ENCODE results near the gene ADAMTS12. TPM values are rescaled to one million over a fixed set of nuclear protein-coding genes. Genes with fewer than 3 reads are reported as not detected.
"Not testable (repeated sequence)": the region's sequence is repeated elsewhere in the genome, so short reads cannot be mapped to it uniquely, and the experiment has no call there.

The ADAMTS12 gene
- polyA plus RNA-seq, 4 donors, result 0.37 to 2.8 (median 0.54) TPM; not detected in 1

- H3K27me3 ChIP-seq (ENCODE audit: control insufficient read depth in 3 of 3, insufficient read depth in 3 of 3, low read length in 3 of 3), result no peaks in the 10 kb centered on the region
- 76 to 91% (median 89%) methylated on average over 3 of the region's 3 CpGs for WGBS, 3 donors
- DNase-seq, result no peak
- no peak overlapping the region for H3K27ac ChIP-seq (ENCODE audit: low read depth in 1 of 3, low read length in 2 of 3)
- no peak overlapping the region for H3K4me3 ChIP-seq (ENCODE audit: low read depth in 1 of 3, low read length in 3 of 3)
- no peaks in the 10 kb centered on the region for H3K4me1 ChIP-seq (ENCODE audit: control insufficient read depth in 3 of 3, insufficient read depth in 2 of 3, low read depth in 1 of 3, low read length in 2 of 3)
- H3K9me3 ChIP-seq (ENCODE audit: control insufficient read depth in 2 of 2, insufficient read depth in 1 of 2, low read depth in 1 of 2, low read length in 1 of 2), result no peaks in the 10 kb centered on the region
- FAIRE-seq, result no peak
- H3K36me3 ChIP-seq (ENCODE audit: control insufficient read depth in 3 of 3, insufficient read depth in 2 of 3, low read depth in 1 of 3, low read length in 3 of 3), result no peaks in the 10 kb centered on the region
These were observed 11.5 kb downstream of the ADAMTS12 start for GRCh38 chr5:33880319-33880718.

- FAIRE-seq (no peak), DNase-seq (no peak)
- Histone ChIP-seq H3K9me3 (ENCODE audit: control insufficient read depth in 2 of 2, insufficient read depth in 1 of 2, low read depth in 1 of 2, low read length in 1 of 2) (no peaks in the 10 kb centered on the region), H3K27me3 (ENCODE audit: control insufficient read depth in 3 of 3, insufficient read depth in 3 of 3, low read length in 3 of 3) (no peaks in the 10 kb centered on the region), H3K4me1 (ENCODE audit: control insufficient read depth in 3 of 3, insufficient read depth in 2 of 3, low read depth in 1 of 3, low read length in 2 of 3) (no peaks in the 10 kb centered on the region), H3K4me3 (ENCODE audit: low read depth in 1 of 3, low read length in 3 of 3) (no peak overlapping the region), H3K36me3 (ENCODE audit: control insufficient read depth in 3 of 3, insufficient read depth in 2 of 3, low read depth in 1 of 3, low read length in 3 of 3) (no peaks in the 10 kb centered on the region), H3K27ac (ENCODE audit: low read depth in 1 of 3, low read length in 2 of 3) (no peak overlapping the region)
- 55 to 69% (median 60%) methylated on average over 4 of the region's 4 CpGs for WGBS, 3 donors
These were observed 14.3 kb downstream of the ADAMTS12 start for GRCh38 chr5:33877449-33877848.

GRCh38 chr5:33867241-33867640, 24.5 kb downstream of the ADAMTS12 start:
- FAIRE-seq, result no peak
- Histone ChIP-seq H3K27ac (ENCODE audit: low read depth in 1 of 3, low read length in 2 of 3) (no peak overlapping the region), H3K36me3 (ENCODE audit: control insufficient read depth in 3 of 3, insufficient read depth in 2 of 3, low read depth in 1 of 3, low read length in 3 of 3) (no peaks in the 10 kb centered on the region), H3K27me3 (ENCODE audit: control insufficient read depth in 3 of 3, insufficient read depth in 3 of 3, low read length in 3 of 3) (no peaks in the 10 kb centered on the region), H3K4me1 (ENCODE audit: control insufficient read depth in 3 of 3, insufficient read depth in 2 of 3, low read depth in 1 of 3, low read length in 2 of 3) (no peaks in the 10 kb centered on the region), H3K9me3 (ENCODE audit: control insufficient read depth in 2 of 2, insufficient read depth in 1 of 2, low read depth in 1 of 2, low read length in 1 of 2) (peaks cover 0 to 23% of the 10 kb centered on the region in 2 donors), H3K4me3 (ENCODE audit: low read depth in 1 of 3, low read length in 3 of 3) (no peak overlapping the region)
- 95 to 98% (median 96%) methylated on average over 1 of the region's 1 CpG for WGBS, 3 donors
- no peak for DNase-seq

- WGBS, 3 donors, result 33 to 41% (median 38%) methylated on average over 4 of the region's 4 CpGs
- not testable (repeated sequence) for H3K4me3 ChIP-seq (ENCODE audit: low read depth in 1 of 3, low read length in 3 of 3); H3K9me3 ChIP-seq (ENCODE audit: control insufficient read depth in 2 of 2, insufficient read depth in 1 of 2, low read depth in 1 of 2, low read length in 1 of 2); FAIRE-seq; H3K27me3 ChIP-seq (ENCODE audit: control insufficient read depth in 3 of 3, insufficient read depth in 3 of 3, low read length in 3 of 3); H3K27ac ChIP-seq (ENCODE audit: low read depth in 1 of 3, low read length in 2 of 3); DNase-seq; H3K36me3 ChIP-seq (ENCODE audit: control insufficient read depth in 3 of 3, insufficient read depth in 2 of 3, low read depth in 1 of 3, low read length in 3 of 3); H3K4me1 ChIP-seq (ENCODE audit: control insufficient read depth in 3 of 3, insufficient read depth in 2 of 3, low read depth in 1 of 3, low read length in 2 of 3)
These were observed 32.6 kb downstream of the ADAMTS12 start for GRCh38 chr5:33859177-33859576.

- no peaks in the 10 kb centered on the region for H3K36me3 ChIP-seq (ENCODE audit: control insufficient read depth in 3 of 3, insufficient read depth in 2 of 3, low read depth in 1 of 3, low read length in 3 of 3)
- H3K4me1 ChIP-seq (ENCODE audit: control insufficient read depth in 3 of 3, insufficient read depth in 2 of 3, low read depth in 1 of 3, low read length in 2 of 3), result peaks cover 0 to 13% (median 0%) of the 10 kb centered on the region in 3 donors
- no peak overlapping the region for H3K27ac ChIP-seq (ENCODE audit: low read depth in 1 of 3, low read length in 2 of 3)
- no peaks in the 10 kb centered on the region for H3K27me3 ChIP-seq (ENCODE audit: control insufficient read depth in 3 of 3, insufficient read depth in 3 of 3, low read length in 3 of 3)
- no peak for FAIRE-seq
- H3K4me3 ChIP-seq (ENCODE audit: low read depth in 1 of 3, low read length in 3 of 3), result no peak overlapping the region
- no peaks in the 10 kb centered on the region for H3K9me3 ChIP-seq (ENCODE audit: control insufficient read depth in 2 of 2, insufficient read depth in 1 of 2, low read depth in 1 of 2, low read length in 1 of 2)
- DNase-seq, result no peak
- 74 to 79% (median 76%) methylated on average over 5 of the region's 5 CpGs for WGBS, 3 donors
These were observed 34.8 kb downstream of the ADAMTS12 start for GRCh38 chr5:33857037-33857436.

- no peak overlapping the region for H3K27ac ChIP-seq (ENCODE audit: low read depth in 1 of 3, low read length in 2 of 3)
- 72 to 80% (median 76%) methylated on average over 4 of the region's 4 CpGs for WGBS, 3 donors
- H3K36me3 ChIP-seq (ENCODE audit: control insufficient read depth in 3 of 3, insufficient read depth in 2 of 3, low read depth in 1 of 3, low read length in 3 of 3), result no peaks in the 10 kb centered on the region
- FAIRE-seq (no peak), DNase-seq (no peak)
- peaks cover 0 to 13% (median 0%) of the 10 kb centered on the region in 3 donors for H3K4me1 ChIP-seq (ENCODE audit: control insufficient read depth in 3 of 3, insufficient read depth in 2 of 3, low read depth in 1 of 3, low read length in 2 of 3)
- H3K4me3 ChIP-seq (ENCODE audit: low read depth in 1 of 3, low read length in 3 of 3), result no peak overlapping the region
- no peaks in the 10 kb centered on the region for H3K9me3 ChIP-seq (ENCODE audit: control insufficient read depth in 2 of 2, insufficient read depth in 1 of 2, low read depth in 1 of 2, low read length in 1 of 2)
- H3K27me3 ChIP-seq (ENCODE audit: control insufficient read depth in 3 of 3, insufficient read depth in 3 of 3, low read length in 3 of 3), result no peaks in the 10 kb centered on the region
These were observed 36.4 kb downstream of the ADAMTS12 start for GRCh38 chr5:33855396-33855795.

GRCh38 chr5:33854733-33855151, 37.0 kb downstream of the ADAMTS12 start:
- Histone ChIP-seq H3K4me3 (ENCODE audit: low read depth in 1 of 3, low read length in 3 of 3) (no peak overlapping the region), H3K4me1 (ENCODE audit: control insufficient read depth in 3 of 3, insufficient read depth in 2 of 3, low read depth in 1 of 3, low read length in 2 of 3) (peaks cover 0 to 13% (median 0%) of the 10 kb centered on the region in 3 donors), H3K9me3 (ENCODE audit: control insufficient read depth in 2 of 2, insufficient read depth in 1 of 2, low read depth in 1 of 2, low read length in 1 of 2) (no peaks in the 10 kb centered on the region), H3K27ac (ENCODE audit: low read depth in 1 of 3, low read length in 2 of 3) (no peak overlapping the region), H3K36me3 (ENCODE audit: control insufficient read depth in 3 of 3, insufficient read depth in 2 of 3, low read depth in 1 of 3, low read length in 3 of 3) (no peaks in the 10 kb centered on the region), H3K27me3 (ENCODE audit: control insufficient read depth in 3 of 3, insufficient read depth in 3 of 3, low read length in 3 of 3) (no peaks in the 10 kb centered on the region)
- WGBS, 3 donors, result 33 to 52% (median 49%) methylated on average over 4 of the region's 4 CpGs
- DNase-seq (peak in 1 of 2 donors; percentile 69), FAIRE-seq (no peak)

GRCh38 chr5:33852837-33853236, 39.0 kb downstream of the ADAMTS12 start:
- no peaks in the 10 kb centered on the region for H3K9me3 ChIP-seq (ENCODE audit: control insufficient read depth in 2 of 2, insufficient read depth in 1 of 2, low read depth in 1 of 2, low read length in 1 of 2)
- 81 to 83% (median 82%) methylated on average over 3 of the region's 3 CpGs for WGBS, 3 donors
- DNase-seq, result no peak
- H3K36me3 ChIP-seq (ENCODE audit: control insufficient read depth in 3 of 3, insufficient read depth in 2 of 3, low read depth in 1 of 3, low read length in 3 of 3), result no peaks in the 10 kb centered on the region
- H3K4me3 ChIP-seq (ENCODE audit: low read depth in 1 of 3, low read length in 3 of 3), result no peak overlapping the region
- no peak overlapping the region for H3K27ac ChIP-seq (ENCODE audit: low read depth in 1 of 3, low read length in 2 of 3)
- H3K27me3 ChIP-seq (ENCODE audit: control insufficient read depth in 3 of 3, insufficient read depth in 3 of 3, low read length in 3 of 3), result no peaks in the 10 kb centered on the region
- peaks cover 0 to 13% (median 0%) of the 10 kb centered on the region in 3 donors for H3K4me1 ChIP-seq (ENCODE audit: control insufficient read depth in 3 of 3, insufficient read depth in 2 of 3, low read depth in 1 of 3, low read length in 2 of 3)
- FAIRE-seq, result no peak

GRCh38 chr5:33852319-33852718, 39.5 kb downstream of the ADAMTS12 start:
- no peak for DNase-seq
- H3K36me3 ChIP-seq (ENCODE audit: control insufficient read depth in 3 of 3, insufficient read depth in 2 of 3, low read depth in 1 of 3, low read length in 3 of 3), result no peaks in the 10 kb centered on the region
- no peak overlapping the region for H3K27ac ChIP-seq (ENCODE audit: low read depth in 1 of 3, low read length in 2 of 3)
- whole genome bisulfite sequencing, 3 donors, result 60 to 74% (median 72%) methylated on average over 5 of the region's 5 CpGs
- no peaks in the 10 kb centered on the region for H3K9me3 ChIP-seq (ENCODE audit: control insufficient read depth in 2 of 2, insufficient read depth in 1 of 2, low read depth in 1 of 2, low read length in 1 of 2)
- no peaks in the 10 kb centered on the region for H3K27me3 ChIP-seq (ENCODE audit: control insufficient read depth in 3 of 3, insufficient read depth in 3 of 3, low read length in 3 of 3)
- no peak overlapping the region for H3K4me3 ChIP-seq (ENCODE audit: low read depth in 1 of 3, low read length in 3 of 3)
- peaks cover 0 to 13% (median 0%) of the 10 kb centered on the region in 3 donors for H3K4me1 ChIP-seq (ENCODE audit: control insufficient read depth in 3 of 3, insufficient read depth in 2 of 3, low read depth in 1 of 3, low read length in 2 of 3)
- FAIRE-seq, result no peak
